GM06990 (cell line): ENCODE data around the gene LRP1B.
"Not testable (repeated sequence)": the region's sequence is repeated elsewhere in the genome, so short reads cannot be mapped to it uniquely, and the experiment has no call there.

Experiments used
- DNase-seq: peaks from one replicate; pipeline ENCODE4 v3.0.0-alpha.2; 2011; ENCODE audit not compliant: insufficient read length; ENCODE audit errors: extremely low read depth
- H3K27me3 ChIP-seq: replicated peaks from 2 replicates; pipeline ENCODE4 v1.6.0; 2011; ENCODE audit warnings: low read length; ENCODE audit not compliant: control insufficient read depth, insufficient read depth
- H3K36me3 ChIP-seq: 2 replicates; pipeline ENCODE4 v1.5.1; 2011; ENCODE audit warnings: low read length; ENCODE audit not compliant: control insufficient read depth, insufficient read depth
- H3K4me3 ChIP-seq: replicated peaks from 2 replicates; pipeline ENCODE4 v1.5.1; 2011; ENCODE audit warnings: low read depth, mild to moderate bottlenecking, control low read depth, low read length
- CTCF ChIP-seq: IDR thresholded peaks from 2 replicates; pipeline ENCODE4 v1.5.1; 2011; ENCODE audit warnings: low read length, control low read depth, mild to moderate bottlenecking, inconsistent platforms; ENCODE audit not compliant: insufficient read depth, poor library complexity, severe bottlenecking

The LRP1B gene

DNA sequence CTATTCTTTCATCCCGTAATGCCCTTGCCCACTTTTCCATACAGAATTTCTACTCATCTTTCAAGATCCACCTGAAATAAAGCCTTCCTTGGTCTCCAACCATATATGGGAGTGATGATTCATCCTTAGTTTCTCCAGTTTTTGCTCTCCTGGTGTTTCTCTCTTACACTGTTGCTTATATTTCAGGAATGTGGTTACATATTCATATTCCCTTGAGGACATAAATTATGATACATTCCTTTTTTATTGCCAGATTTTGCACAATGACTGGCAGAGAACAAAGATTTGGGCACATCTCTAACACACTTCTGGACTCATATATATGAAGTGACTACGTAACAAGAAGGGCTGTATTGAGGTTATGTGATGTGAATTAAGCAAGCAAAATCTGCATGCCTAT is 1777.3 kb downstream of the LRP1B start:
- Histone ChIP-seq H3K27me3 (no peaks in the 10 kb centered on the region), H3K36me3 (no peaks in the 10 kb centered on the region), H3K4me3 (no peak overlapping the region)
- DNase-seq: no peak
- TF ChIP-seq CTCF: no peak

DNA sequence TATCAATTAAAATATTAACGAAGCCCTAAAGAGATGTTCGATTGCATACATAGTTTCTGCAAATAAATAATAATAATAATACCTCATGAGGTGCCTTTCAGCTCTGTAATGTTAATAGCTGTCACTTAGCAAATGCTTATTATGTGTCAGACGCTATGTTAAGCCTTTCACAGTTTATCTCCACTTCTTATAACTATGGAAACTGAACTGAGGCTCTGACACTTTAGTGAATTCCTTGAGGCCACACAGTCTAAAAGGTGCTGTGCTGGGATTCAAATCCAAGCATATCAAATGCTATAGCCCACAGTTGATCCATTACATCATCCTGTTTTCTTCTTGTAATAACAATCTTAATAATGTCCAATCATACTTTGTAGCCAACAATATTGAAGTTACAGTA is 1779.1 kb downstream of the LRP1B start:
- H3K36me3 ChIP-seq: no peaks in the 10 kb centered on the region
- no peak overlapping the region for H3K4me3 ChIP-seq
- no peak for DNase-seq
- no peaks in the 10 kb centered on the region for H3K27me3 ChIP-seq
- TF ChIP-seq CTCF: no peak

- H3K4me3 ChIP-seq: no peak overlapping the region
- TF ChIP-seq CTCF: no peak
- no peak for DNase-seq
Observed at GRCh38 chr2:140349695-140350094, 1781.1 kb downstream of the LRP1B start.

DNA sequence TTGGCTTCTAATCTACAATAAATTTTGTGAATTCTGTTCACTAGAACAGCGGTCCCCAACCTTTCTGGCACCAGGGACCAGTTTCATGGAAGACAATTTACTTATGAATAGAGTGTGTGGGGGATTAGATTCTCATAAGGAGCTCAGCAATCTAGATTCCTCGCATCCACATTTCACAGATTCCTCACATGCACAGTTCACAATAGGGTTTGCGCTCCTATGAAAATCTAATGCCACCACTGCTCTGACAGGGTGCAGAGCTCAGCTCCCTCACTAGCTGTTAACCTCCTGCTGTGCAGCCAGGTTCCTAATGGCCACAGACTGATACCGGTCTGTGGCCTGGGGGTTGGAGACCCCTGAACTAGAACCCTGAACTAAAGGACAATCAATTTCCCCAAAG is 1782.0 kb downstream of the LRP1B start:
- H3K4me3 ChIP-seq: no peak overlapping the region
- DNase-seq: no peak
- no peaks in the 10 kb centered on the region for H3K36me3 ChIP-seq
- TF ChIP-seq CTCF: no peak
- no peaks in the 10 kb centered on the region for H3K27me3 ChIP-seq

More at GRCh38 chr2:140349695-140350094, 1781.1 kb downstream of the LRP1B start:
- no peaks in the 10 kb centered on the region for H3K27me3 ChIP-seq
- H3K36me3 ChIP-seq: no peaks in the 10 kb centered on the region

- Histone ChIP-seq H3K4me3 (no peak overlapping the region), H3K27me3 (no peaks in the 10 kb centered on the region), H3K36me3 (no peaks in the 10 kb centered on the region)
- DNase-seq: no peak
- no peak for TF ChIP-seq CTCF
Observed at GRCh38 chr2:140344838-140345237, 1786.0 kb downstream of the LRP1B start.

DNA sequence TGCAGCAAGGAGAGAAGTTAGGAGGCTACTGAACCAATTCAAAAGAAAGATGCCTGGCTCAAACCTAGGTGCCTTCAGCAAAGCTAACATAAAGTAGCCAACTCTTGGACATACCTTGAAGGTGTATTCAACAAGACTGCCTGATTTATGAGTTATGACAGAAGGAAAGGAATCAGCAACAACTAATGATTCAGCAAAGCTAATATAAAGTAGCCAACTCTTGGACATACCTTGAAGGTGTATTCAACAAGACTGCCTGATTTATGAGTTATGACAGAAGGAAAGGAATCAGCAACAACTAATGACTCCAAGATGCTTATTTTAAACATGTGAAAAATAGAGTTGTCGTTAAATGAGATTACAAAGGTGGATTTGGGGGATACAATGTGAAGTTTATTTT is 1786.5 kb downstream of the LRP1B start:
- not testable (repeated sequence) for H3K27me3 ChIP-seq, H3K4me3 ChIP-seq, DNase-seq, H3K36me3 ChIP-seq
